OCI-LY7 (cell line): ENCODE results near the gene FAM131B. TPM values are rescaled to one million over a fixed set of nuclear protein-coding genes. Genes with fewer than 3 reads are reported as not detected.

ENCODE experiments used
- BruUV-seq: library from RNA; stranded (reverse); fragments of 400-500 nt; replicated peaks from 2 replicates; lab custom pipeline; 2021; lab: Mats Ljungman, UMichigan
- CTCF ChIA-PET: fragments of 300-600 bp; sonication (Branson Sonifier 250); formaldehyde crosslinking; loops from one replicate; lab custom pipeline; 2022; ENCODE audit warnings: antibody characterized with exemption; ENCODE audit not compliant: unreplicated experiment; lab: Charles Lee
- POLR2A ChIA-PET: fragments of 300-600 bp; sonication (Branson Sonifier 250); formaldehyde crosslinking; loops from one replicate; lab custom pipeline; 2022; ENCODE audit warnings: antibody characterized with exemption; lab: Charles Lee
- DNase-seq: peaks from one replicate; pipeline ENCODE4 v3.0.0-alpha.2; 2015; ENCODE audit warnings: low spot score
- H2AFZ ChIP-seq: fragments of 200-600 bp; sonication (generic), shearing (Covaris generic); 2 replicates; pipeline ENCODE4 v1.6.1; 2014; ENCODE audit warnings: mild to moderate bottlenecking, antibody characterized with exemption, low read length, moderate library complexity
- H3K27ac ChIP-seq: fragments of 200-600 bp; sonication (generic); 2 replicates; pipeline ENCODE4 v1.5.1; 2014; ENCODE audit warnings: mixed run types, low read depth, mild to moderate bottlenecking, moderate library complexity, low read length, inconsistent platforms; ENCODE audit not compliant: poor library complexity, severe bottlenecking
- H3K36me3 ChIP-seq: fragments of 200-600 bp; sonication (generic); 2 replicates; pipeline ENCODE4 v1.6.1; 2014; ENCODE audit warnings: mild to moderate bottlenecking, antibody characterized with exemption, low read length, moderate library complexity, mixed read lengths; ENCODE audit not compliant: insufficient read depth
- H3K4me1 ChIP-seq: fragments of 200-600 bp; sonication (generic); 2 replicates; pipeline ENCODE4 v1.5.1; 2014; ENCODE audit warnings: mild to moderate bottlenecking, low read length; ENCODE audit not compliant: insufficient read depth, poor library complexity, severe bottlenecking
- H3K4me2 ChIP-seq: fragments of 200-600 bp; sonication (generic); 2 replicates; pipeline ENCODE4 v1.6.1; 2014; ENCODE audit warnings: mild to moderate bottlenecking, low read length
- H3K4me3 ChIP-seq: fragments of 200-600 bp; sonication (generic); 2 replicates; pipeline ENCODE4 v1.5.1; 2014; ENCODE audit warnings: mild to moderate bottlenecking, low read depth, low read length; ENCODE audit not compliant: poor library complexity, severe bottlenecking
- H3K79me2 ChIP-seq: fragments of 200-600 bp; sonication (generic); 2 replicates; pipeline ENCODE4 v1.6.1; 2016; ENCODE audit warnings: low read depth, mild to moderate bottlenecking, low read length, moderate library complexity, mixed read lengths; ENCODE audit not compliant: insufficient read depth
- H3K9me2 ChIP-seq: fragments of 200-600 bp; sonication (generic); 2 replicates; pipeline ENCODE4 v1.6.1; 2016; ENCODE audit warnings: mild to moderate bottlenecking, low read length, mixed read lengths; ENCODE audit not compliant: insufficient read depth
- H3K9me3 ChIP-seq: fragments of 200-600 bp; sonication (generic); 2 replicates; pipeline ENCODE4 v1.6.1; 2014; ENCODE audit warnings: mild to moderate bottlenecking, mixed run types, low read length, mixed read lengths
- H4K20me1 ChIP-seq: fragments of 200-600 bp; sonication (generic); 2 replicates; pipeline ENCODE4 v1.6.1; 2014; ENCODE audit warnings: mild to moderate bottlenecking, antibody characterized with exemption, low read length, moderate library complexity, mixed read lengths; ENCODE audit not compliant: insufficient read depth
- CTCF ChIP-seq: fragments of 200-600 bp; sonication (generic); conservative IDR thresholded peaks from 2 replicates; pipeline ENCODE4 v1.5.1; 2014; ENCODE audit warnings: mild to moderate bottlenecking, antibody characterized with exemption, low read length, moderate library complexity, mixed read lengths
- EZH2phosphoT487 ChIP-seq: fragments of 200-600 bp; sonication (generic); IDR thresholded peaks from 2 replicates; pipeline ENCODE4 v1.6.1; 2018; ENCODE audit warnings: low read depth, borderline replicate concordance, mild to moderate bottlenecking, mixed run types, antibody characterized with exemption, low read length, moderate library complexity, mixed read lengths
- intact Hi-C: fragments of 100-400 bp; cut with micrococcal nuclease; formaldehyde crosslinking; loops from one replicate; pipeline ENCODE4 v1.10.0; 2022; ENCODE audit not compliant: unreplicated experiment
- total RNA-seq, 2 experiments: library from RNA; depleted of rRNA in 1 of 2; stranded (reverse); fragments of >200 nt in 1 of 2; shearing (Covaris generic) in 1 of 2; gene quantifications; 2 replicates each; pipeline ENCODE4 v1.2.3, GENCODE V29; 2014 to 2022

Gene FAM131B
- total RNA-seq, 2 experiments from 2014 or later: not detected

- H3K4me3 ChIP-seq: no peak overlapping the region
- H3K4me1 ChIP-seq: no peaks in the 10 kb centered on the region
- no peak for DNase-seq
- CTCF ChIA-PET: no interaction called here
- H3K9me3 ChIP-seq: no peaks in the 10 kb centered on the region
- no peak for TF ChIP-seq EZH2phosphoT487
- no peak for TF ChIP-seq CTCF
- no peaks in the 10 kb centered on the region for H4K20me1 ChIP-seq
- H2AFZ ChIP-seq: no peak overlapping the region
- no peak overlapping the region for H3K27ac ChIP-seq
- intact Hi-C loops: no loop called here
- no TSS peak for BruUV-seq
- POLR2A ChIA-PET: no interaction called here
- no peaks in the 10 kb centered on the region for H3K79me2 ChIP-seq
- H3K4me2 ChIP-seq: no peak overlapping the region
- H3K9me2 ChIP-seq: no peaks in the 10 kb centered on the region
- no peaks in the 10 kb centered on the region for H3K36me3 ChIP-seq
Observed at GRCh38 chr7:143382791-143383641, 20.5 kb upstream of the FAM131B start.

GRCh38 chr7:143382126-143382790 lies 19.7 kb upstream of the FAM131B start:
- BruUV-seq: no TSS peak
- Histone ChIP-seq H3K4me3 (no peak overlapping the region), H2AFZ (no peak overlapping the region), H3K9me3 (no peaks in the 10 kb centered on the region), H4K20me1 (no peaks in the 10 kb centered on the region), H3K27ac (no peak overlapping the region), H3K4me2 (no peak overlapping the region), H3K9me2 (no peaks in the 10 kb centered on the region), H3K36me3 (no peaks in the 10 kb centered on the region), H3K79me2 (no peaks in the 10 kb centered on the region), H3K4me1 (no peaks in the 10 kb centered on the region)
- TF ChIP-seq EZH2phosphoT487 (no peak), CTCF (no peak)
- DNase-seq: no peak
- POLR2A ChIA-PET: interaction anchor here (0.5 kb wide), 1 partner anchor 568 kb away, joined by 3 read pairs; no protein-coding TSS in a partner anchor
- intact Hi-C loops: no loop called here
- CTCF ChIA-PET: interaction anchor here (0.6 kb wide), 1 partner anchor 11 kb away, joined by 3 read pairs; no protein-coding TSS in a partner anchor
